ENCODE measurements around the gene FILIP1L.

- TF ChIP-seq, protein P1, sequence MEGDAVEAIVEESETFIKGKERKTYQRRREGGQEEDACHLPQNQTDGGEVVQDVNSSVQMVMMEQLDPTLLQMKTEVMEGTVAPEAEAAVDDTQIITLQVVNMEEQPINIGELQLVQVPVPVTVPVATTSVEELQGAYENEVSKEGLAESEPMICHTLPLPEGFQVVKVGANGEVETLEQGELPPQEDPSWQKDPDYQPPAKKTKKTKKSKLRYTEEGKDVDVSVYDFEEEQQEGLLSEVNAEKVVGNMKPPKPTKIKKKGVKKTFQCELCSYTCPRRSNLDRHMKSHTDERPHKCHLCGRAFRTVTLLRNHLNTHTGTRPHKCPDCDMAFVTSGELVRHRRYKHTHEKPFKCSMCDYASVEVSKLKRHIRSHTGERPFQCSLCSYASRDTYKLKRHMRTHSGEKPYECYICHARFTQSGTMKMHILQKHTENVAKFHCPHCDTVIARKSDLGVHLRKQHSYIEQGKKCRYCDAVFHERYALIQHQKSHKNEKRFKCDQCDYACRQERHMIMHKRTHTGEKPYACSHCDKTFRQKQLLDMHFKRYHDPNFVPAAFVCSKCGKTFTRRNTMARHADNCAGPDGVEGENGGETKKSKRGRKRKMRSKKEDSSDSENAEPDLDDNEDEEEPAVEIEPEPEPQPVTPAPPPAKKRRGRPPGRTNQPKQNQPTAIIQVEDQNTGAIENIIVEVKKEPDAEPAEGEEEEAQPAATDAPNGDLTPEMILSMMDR (IDR thresholded peaks at IDR 0.05) = no peak
- TF ChIP-seq POLR2A (IDR thresholded peaks at IDR 0.05) (no peak), EP300 (IDR thresholded peaks at IDR 0.05) (no peak), POLR2AphosphoS5 (IDR thresholded peaks at IDR 0.05) (no peak)
Measured at GRCh38 chr3:99900248-99900647, 214.1 kb downstream of the FILIP1L start.
